Measurements from ENCODE around the gene LSS.
"Not testable (repeated sequence)": the region's sequence is repeated elsewhere in the genome, so short reads cannot be mapped to it uniquely, and the experiment has no call there.

LSS gene

GRCh38 chr21:46202592-46203202, 25.9 kb downstream of the LSS start:
- DNase-seq = no peak

- DNase-seq = not testable (repeated sequence)
Observed at GRCh38 chr21:46200877-46201803, 27.4 kb downstream of the LSS start.

GRCh38 chr21:46199436-46200373, 28.9 kb downstream of the LSS start:
- no peak for DNase-seq

- DNase-seq = no peak
Observed at GRCh38 chr21:46196733-46197132, 31.8 kb downstream of the LSS start.

- peak; percentile 20 for DNase-seq
Observed at GRCh38 chr21:46195595-46196195, 32.9 kb downstream of the LSS start.

- DNase-seq = no peak
Observed at GRCh38 chr21:46194374-46195334, 33.9 kb downstream of the LSS start.

GRCh38 chr21:46193829-46194373, 34.7 kb downstream of the LSS start:
- no peak for DNase-seq

GRCh38 chr21:46191686-46192575, 36.6 kb downstream of the LSS start:
- DNase-seq = peak; percentile 37

GRCh38 chr21:46191257-46191685, 37.3 kb downstream of the LSS start:
- DNase-seq = peak; percentile 37

GRCh38 chr21:46190491-46191131, 38.0 kb downstream of the LSS start:
- peak; percentile 35 for DNase-seq

GRCh38 chr21:46189959-46190490, 38.5 kb downstream of the LSS start:
- DNase-seq = peak; percentile 24

GRCh38 chr21:46189213-46189958, 39.2 kb downstream of the LSS start:
- peak; percentile 34 for DNase-seq

- DNase-seq = peak; percentile 40
Observed at GRCh38 chr21:46188226-46189212, 40.1 kb downstream of the LSS start.

- DNase-seq = no peak
Observed at GRCh38 chr21:46187814-46188213, 40.8 kb downstream of the LSS start.

GRCh38 chr21:46187261-46187660, 41.3 kb downstream of the LSS start:
- no peak for DNase-seq

- peak; percentile 31 for DNase-seq
Observed at GRCh38 chr21:46185716-46186115, 42.9 kb downstream of the LSS start.

All from right forelimb (tissue), 1 donor.